ENCODE results near the gene HEPN1. TPM values are rescaled to one million over a fixed set of nuclear protein-coding genes. Genes with fewer than 3 reads are reported as not detected.
A peak's percentile ranks its signal among the peaks of the same experiment; 100 is the strongest.
"Not testable (repeated sequence)": the region's sequence is repeated elsewhere in the genome, so short reads cannot be mapped to it uniquely, and the experiment has no call there.

The HEPN1 gene
- polyA plus RNA-seq, 10 donors, result 0.14 to 0.38 TPM; not detected in 8

DNA sequence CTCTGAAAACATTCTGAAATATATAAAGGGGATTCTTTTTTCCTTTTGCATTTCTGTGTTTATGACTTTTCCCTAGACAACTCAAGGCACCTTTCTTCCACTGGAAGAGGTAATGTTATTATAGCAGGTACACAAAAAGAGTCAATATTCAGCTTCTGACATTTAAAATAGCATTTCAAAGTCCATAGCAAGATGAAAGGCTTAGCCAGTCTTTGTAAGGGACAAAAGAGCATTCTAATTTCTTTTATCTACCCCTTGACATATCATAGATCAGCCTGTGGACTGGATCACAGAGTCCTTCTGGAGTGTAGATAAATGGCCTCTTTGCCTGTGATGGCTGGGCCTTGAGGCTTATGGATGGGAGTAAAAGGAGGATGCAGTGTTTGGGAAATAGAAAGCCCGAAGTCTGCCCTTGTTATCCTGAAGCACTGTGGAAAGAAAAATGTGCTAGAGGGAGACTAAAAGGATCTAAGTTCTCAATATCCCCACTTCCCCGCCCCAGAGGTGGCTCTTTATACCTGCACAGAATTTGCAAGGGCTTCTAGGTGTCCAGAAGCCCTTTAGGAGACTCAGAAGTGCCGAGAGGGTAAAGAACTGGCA is 18.4 kb downstream of the HEPN1 start:
- DNase-seq, result no peak

DNA sequence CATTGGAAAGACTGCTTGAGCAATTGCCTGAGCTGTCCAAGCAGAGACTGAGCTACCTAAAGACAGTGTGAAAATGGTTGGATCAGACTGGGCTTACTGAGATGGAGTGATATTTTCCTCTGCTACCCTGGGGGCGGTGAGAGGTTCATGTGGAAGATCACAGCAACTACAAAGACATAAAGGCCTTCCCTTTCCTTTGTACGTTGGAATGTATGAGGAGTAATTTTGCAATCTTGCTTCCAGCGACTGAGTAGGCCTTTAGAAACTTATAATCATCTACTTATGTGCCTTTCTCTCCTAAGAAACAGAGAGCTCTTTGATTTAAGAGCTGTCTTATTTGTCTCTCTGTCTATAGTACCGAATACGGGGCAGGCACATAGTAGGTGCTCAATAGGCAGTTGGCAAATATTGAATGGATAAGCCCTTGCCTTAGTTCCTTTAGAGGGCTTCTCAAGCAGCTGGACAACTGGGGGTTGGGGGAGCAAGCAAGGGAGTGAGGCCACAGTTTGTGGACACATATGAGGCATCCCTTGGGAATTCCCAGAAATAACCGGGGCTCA is 19.2 kb downstream of the HEPN1 start:
- no peak for DNase-seq

DNA sequence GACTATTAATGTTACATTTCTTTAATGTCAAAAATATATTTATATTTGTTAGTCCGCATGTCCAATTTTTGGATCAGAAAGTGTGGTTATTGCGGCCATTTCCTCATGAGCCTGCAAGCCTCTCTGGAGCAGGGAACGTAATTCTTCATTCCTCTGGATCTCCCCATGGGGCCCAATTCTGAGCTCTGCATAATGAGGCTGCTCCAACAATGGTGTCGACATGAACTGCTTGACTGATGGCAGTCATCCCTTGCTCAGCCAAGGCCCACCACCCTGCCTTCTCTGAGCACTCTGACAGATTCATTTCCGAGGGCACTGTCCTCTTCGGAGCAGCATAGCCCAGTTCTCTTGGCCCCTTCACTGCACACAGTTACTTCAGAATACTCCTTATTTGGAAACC is 19.9 kb downstream of the HEPN1 start:
- DNase-seq, result no peak

DNA sequence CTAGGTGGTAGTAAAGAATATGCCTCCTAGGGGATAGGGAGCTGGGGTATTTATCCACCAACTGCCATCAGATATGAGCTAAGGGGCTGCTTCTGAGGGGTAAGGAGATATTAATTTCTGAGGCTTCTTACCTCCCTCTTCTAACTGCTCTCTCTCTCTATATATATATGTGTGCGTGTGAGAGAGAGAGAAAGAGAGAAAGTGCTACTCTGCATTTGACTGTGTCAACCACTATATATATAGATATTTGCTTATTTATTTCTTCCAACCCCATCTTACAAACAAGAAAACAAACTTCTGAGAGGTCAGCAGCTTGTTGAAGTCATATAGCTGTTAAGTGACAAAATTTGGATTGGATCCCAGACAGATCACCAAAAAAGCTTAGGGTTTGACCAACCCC is 22.7 kb downstream of the HEPN1 start:
- no peak for DNase-seq

DNA sequence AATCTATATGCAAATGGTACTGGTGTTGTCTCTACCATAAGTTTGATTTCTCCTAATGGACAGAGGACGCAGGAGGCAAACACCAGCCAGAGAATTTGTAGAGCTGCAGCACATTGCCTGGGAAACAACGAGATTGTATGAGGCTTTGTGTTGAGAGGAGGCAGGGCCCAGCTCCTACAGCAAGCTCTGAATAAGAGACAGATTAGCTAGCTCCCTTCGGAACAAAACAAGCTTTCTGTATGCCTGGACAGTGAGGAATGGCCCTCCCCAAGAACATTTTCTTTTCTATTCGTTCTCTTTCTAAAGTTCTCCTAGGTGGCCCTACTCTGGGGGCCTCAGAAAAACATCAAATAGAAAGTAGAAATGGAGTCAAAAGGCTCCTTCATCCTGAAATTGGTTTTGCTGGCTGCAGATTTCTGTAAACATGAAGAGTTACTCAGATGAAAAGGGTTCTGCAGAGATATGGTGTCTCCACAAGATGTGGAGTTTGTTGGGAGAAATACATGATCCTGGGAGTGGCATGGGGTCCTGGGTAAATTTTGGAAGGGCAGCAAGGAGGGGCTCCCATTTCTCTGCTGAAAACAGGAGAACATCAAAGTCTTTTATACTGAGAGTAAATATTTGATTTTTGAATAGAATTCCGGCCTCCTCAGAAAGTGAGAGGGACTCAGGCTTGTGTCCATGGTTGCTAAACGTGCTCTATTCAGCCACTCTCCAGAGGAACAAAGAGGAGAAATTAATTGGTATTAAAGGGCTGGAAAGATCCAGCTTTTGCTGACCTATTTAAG is 23.6 kb downstream of the HEPN1 start:
- DNase-seq, result no peak

DNA sequence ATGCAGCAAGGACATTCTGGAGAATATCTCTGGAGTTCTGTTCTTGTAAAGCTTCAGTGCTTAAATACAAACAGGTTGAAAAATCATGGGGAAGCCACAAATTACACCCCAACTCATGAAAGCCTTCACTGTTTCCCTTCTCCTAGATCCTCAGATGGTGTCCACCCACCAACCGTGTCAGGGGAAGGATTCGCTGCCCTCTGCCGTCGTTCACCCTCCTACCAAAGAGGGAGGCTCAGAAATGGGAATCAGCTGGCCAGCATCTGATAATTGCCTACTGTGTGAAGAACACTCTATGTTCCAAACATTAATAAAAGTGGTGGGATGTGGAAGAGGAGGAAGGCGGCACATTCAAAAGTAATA is 24.2 kb downstream of the HEPN1 start:
- no peak for DNase-seq

DNA sequence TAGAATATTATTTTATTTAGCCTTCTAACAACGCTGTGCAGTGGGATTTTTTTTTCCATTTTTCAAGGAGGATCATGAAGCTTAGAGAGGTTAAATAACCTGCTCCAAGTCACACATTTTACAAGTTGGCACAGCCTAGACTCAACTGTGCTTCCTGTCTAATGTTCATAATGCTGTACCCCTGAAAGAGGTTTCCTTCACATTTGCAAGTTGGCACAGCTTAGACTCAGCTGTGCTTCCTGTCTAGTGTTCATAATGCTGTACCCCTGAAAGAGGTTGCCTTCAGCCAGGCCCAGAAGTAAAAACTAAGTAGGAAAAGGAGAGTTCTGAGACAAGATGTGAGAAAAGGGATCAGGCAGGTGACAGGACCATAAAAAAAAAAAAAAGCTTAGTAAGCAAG is 24.7 kb downstream of the HEPN1 start:
- no peak for DNase-seq

DNA sequence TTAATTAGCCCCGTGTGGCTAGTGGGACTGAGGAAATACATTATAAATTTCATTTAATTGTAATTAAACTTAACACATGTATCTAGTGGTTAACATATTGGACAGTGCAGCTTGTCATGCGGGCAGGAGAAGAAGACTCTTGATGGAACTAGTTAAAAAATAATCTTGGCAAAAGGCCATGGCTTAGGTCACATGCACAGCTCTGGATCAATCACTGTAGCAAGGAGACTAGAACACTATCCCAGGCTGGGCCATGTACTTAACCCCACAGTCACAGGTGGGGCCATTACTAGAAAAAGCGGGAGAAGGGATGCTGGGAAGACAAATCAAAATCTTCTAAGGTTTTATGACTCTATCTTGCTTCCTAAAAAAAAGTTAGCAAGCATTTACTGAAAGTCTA is 25.5 kb downstream of the HEPN1 start:
- no peak for DNase-seq

DNA sequence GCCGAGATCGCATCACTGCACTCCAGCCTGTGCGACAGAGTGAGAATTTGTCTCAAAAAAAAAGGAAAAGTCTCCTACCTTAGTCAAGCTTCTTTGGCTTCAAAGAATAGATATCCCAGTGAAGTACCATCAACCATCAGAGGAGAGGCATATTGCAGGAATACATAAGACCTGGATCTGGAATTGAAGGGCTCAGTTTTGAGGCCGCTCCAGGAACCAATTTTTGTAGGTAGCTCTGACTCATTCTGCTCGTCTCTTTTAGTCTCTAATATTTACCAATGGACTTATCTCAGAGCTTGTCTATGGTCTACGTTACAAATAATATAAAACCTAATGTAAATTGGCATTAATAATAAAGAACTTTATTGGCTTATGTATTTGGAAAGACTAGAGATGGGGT is 26.8 kb downstream of the HEPN1 start:
- no peak for DNase-seq

DNA sequence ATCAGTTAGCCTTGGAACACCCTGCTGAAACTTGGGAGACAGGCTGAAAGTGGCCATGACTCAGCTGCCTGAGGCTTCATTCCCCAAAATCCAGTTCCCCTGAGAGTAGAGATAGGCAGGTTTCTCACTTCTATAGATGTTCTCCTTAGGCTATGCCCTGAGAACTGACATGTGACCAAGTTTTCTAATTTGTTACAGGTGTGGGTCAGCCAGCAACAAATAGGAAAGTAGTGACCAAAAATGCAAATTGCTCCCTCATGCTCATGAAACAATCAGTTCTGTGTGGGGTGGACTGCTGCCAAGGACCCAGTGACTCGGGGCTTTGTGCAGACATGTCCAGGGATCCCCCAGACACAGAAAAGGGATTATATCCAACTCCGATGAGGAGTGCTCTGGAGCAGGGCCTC is 27.7 kb downstream of the HEPN1 start:
- no peak for DNase-seq

DNA sequence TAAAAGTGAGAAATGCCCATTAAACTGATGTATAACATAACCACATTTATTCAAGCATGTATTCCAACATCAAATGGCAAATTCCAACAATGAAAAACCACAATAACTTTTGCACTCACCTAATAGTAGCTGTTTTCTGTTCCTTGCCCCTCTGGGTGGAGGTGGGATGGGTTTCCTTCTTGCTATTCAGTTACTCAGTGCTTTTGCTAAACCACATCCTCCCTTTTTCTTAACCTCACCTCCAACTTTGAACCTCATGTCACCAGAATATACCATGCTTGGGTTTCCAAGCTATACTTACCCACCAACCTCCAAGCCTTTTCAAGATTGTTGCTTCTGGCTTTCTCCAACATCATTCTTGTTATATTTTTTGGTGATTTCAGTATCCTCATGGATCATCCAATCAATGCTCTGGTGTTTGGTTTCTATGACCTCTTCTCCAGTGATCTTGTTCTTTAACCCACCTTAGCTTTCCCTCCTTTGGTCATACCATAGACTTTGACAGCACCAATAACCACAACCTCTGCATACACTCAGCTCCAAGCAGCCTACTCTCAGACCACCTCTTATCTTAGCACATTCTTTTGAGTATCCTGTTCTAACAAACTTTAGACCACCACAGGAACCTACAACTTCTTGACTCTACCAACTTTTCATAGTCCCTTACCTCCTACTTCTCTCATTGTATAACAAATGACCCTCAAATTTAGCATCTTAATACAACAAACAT is 31.7 kb downstream of the HEPN1 start:
- DNase-seq, result no peak

DNA sequence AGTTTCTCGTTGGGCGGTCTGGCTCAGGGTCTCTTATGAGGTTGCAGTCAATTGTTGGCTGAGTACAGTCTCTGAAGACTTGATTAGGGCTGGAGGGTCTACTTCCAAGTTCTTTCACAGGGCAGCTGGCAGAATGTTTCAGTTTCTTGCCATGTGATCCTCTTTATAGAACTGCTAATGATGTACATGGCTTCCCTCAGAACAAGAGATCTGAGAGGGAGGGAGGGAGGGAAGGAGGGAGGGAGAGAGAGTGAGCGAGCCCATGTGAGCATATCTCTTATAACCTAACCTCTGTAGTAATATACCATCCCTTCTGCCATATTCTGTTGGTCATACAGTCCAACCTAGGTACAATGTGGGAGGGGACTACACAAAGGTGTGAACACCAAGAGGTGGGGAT is 32.3 kb downstream of the HEPN1 start:
- no peak for DNase-seq

DNA sequence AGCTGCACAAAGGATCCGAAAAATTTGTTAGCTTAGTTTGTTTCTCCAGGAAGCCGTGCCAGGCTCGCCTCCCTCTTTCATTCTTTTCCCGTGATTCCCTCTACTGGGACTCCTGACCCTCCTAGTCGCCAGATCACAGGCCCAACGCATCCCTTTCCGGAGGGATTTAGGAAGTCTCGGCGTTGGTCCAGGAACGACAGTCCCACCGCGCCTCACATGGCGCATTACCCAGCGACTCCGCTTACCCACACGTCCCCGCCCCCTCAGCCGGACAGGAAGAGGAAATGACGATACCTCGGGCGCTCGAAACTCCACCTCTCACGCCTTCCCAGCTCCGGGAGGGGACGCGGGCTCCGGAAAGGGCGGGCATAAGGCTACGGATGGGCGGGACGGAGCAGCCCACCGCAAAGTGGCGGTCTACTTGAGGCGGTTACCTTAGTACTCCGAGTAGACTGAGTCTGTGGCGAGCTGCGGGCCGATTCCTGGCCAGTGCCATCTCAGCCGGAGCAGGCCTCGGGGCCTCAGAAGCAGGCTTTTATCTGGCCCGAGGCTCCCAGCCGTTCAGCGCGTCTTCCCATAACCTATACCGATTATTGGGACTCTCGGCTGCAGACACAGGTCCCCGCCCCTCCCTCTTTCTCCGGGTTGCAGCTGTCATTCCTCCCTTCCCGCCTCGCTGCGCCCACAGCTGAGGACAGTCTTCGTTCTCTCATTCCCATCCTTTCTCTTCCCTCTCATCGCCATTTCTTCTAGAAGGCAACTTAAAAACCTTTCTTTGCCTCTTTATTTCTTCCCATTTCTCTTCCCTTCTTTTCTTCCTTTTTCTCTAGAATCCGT is 34.9 kb downstream of the HEPN1 start, which contains the start of gene CCDC15:
TSS of gene CCDC15 (plus strand) at position 450 of the 837 bp plus-strand sequence. CDS start 531 bp downstream, outside the sequence.
- DNase-seq, result peak; percentile 98 to 99 (median 98)

DNA sequence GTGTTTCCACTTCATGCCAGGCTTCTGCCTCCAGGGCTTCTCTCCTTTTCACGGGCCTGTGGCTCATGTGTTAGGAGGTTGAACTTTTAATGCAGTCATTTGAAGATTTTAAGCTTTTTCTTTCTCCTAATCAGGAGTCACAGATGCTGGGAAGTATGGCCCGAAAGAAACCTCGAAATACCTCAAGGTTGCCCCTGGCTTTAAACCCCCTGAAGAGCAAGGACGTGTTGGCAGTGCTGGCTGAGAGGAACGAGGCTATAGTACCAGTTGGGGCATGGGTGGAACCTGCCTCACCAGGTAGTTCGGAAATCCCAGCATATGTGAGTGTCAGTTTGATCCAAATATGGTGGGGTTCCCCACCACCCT is 35.5 kb downstream of the HEPN1 start:
- DNase-seq, result no peak

DNA sequence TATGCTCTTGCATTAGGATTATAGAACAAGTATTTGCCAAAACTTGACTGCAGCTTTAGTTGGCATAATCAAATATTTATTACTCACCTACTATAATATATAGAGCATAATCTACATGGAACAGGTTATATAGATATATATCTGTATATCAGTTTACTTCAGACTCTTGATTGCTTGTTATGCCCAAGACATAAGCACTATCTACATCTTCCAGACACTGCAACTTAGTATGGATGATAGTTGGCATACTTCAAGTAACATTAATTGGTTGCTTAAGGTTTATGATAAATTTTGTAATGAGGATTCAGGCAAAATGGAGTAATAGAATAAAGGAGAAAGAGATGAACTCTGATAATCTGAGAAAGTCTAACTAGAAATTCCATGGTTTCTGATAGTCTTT is 36.0 kb downstream of the HEPN1 start:
- DNase-seq, result no peak

DNA sequence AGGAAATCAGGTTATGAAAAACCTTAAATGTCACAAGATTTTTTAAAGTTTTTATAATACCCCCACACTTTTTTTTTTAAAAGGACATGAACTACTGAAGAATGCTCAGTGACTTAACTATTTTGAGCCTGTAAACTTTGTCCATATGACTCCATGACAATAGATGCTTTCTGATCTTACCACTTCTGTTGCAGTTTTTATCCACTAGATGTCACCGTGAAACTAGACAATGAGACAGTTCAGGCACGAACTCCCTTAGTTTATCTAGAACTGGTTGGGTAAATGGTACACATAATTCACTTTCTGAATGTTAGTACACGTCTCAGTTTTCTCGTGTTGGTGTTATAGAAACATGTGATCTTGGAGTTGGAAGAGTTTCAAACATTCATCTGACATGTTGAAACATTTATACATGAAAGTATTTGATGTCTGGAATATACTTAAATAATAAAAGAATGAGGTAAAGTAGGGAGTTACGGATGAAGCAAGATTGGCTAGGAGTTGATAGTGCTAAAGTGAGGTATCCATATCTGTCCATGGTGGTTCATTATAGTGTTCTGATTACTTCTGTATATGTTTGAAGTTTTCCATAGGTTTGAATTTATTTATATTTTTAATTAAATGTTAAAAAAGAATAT is 43.0 kb downstream of the HEPN1 start:
- DNase-seq, result peak; percentile 68 to 81 (median 70)

DNA sequence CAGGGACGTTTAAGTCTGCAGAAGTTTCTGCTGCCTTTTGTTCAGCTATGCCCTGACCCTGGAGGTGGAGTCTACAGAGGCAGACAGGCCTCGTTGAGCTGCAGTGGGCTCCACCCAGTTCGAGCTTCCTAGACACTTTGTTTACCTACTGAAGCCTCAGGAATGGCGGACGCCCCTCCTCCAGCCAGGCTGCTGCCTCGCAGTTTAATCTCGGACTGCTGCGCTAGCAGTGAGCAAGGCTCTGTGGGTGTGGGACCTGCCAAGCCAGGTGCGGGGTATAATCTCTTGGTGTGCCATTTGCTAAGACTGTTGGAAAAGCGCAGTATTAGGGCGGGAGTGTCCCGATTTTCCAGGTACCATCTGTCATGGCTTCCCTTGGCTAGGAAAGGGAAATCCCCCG is 49.1 kb downstream of the HEPN1 start:
- DNase-seq, result not testable (repeated sequence)
